ENCODE results near the gene IL37. TPM values are rescaled to one million over a fixed set of nuclear protein-coding genes. Genes with fewer than 3 reads are reported as not detected.

The IL37 gene
- total RNA-seq, 1 donor from 2014 or later, result 0.39 TPM

DNA sequence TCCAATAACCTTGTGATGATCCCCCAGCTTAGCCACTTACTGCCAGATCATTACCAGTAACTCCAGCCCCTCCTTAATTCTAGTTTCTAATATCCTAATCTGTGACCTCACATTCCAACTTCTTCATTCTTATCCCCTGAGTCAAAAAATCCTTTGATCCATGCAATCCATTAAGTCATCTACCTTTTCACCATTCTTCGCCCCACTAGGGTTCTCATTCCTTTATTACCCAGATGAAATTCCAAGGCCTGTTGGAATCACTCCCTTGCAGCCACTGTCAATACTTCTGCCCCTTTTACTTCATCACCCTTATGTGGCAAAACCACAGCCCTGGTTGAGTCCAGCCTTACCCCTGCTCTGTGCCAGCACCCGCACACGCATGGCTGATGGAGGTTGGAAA lies 46.5 kb downstream of the IL37 start:
- intact Hi-C loops (cut with micrococcal nuclease), result loop anchor here (5.0 kb wide), 1 partner anchor 355 kb away; no protein-coding TSS in a partner anchor

DNA sequence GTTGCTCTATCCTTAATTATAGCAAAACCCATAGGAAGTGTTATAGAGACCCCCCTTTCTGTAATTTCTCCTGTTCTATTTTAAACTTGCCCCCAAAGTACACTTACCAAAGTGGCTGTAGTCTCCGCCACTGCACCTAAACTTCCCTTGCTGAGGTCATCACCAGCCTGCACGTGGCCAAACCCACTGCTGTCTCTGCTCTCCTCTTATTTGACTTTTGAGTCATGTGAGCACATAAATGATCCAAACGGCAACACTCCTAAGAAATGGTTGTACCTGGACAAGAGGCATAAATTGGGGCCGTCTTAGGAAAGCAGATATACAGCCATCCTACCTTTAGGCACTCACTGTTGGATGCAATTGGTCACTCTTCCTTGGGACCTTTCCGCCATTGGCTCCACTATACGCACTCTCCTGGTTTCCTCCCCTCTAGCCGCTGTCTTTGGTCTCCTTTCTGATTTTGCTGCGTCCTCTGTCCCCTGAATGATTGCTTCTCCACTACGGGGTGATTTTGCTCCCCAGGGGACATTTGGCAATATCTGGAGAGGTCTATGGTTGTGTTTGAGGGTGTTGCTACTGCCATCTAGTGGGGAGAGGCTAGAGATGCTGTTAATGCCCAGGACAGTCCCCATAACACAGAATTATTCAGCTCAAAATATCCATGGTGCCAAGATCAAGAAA lies 47.6 kb downstream of the IL37 start:
- intact Hi-C loops (cut with micrococcal nuclease), result loop anchor here (1.0 to 5.0 kb wide), 4 partner anchors 18 to 356 kb away; no protein-coding TSS in a partner anchor

DNA sequence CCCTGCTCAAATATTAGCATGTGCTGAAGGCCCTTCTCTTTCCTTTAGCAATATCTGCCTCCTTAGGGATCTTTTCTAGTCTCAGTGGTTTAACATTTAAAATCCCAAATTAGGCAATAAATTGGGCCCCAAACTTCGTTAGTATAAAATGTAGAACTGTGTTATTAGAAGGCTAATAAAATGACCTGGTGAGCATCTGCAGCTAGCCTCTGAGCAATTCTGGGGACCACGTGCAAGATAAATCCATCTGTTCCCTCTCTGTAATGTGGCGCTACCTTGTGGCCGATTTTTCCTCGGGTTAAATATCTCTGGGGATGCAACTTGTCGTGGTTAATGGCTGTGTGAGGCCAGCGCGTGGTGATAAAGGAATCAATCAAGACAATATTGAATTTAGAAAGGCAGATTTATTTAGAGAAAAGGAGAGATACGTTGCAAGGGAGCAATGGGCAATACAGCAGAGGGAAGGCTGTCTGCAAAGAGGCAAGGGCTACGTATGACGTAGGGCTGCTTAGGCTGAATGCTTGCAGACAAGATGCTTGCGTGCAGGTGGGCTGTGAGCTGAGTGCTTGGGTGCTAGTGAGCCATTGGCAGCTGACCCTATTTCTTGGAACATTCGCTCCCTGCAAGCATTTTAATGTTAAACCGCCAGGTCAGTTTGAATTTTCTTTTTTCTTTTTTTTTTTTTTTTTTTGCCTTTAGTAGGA lies 48.3 kb downstream of the IL37 start:
- intact Hi-C loops (cut with micrococcal nuclease), result loop anchor here (1.0 to 5.0 kb wide), 3 partner anchors 18 to 357 kb away; no protein-coding TSS in a partner anchor

DNA sequence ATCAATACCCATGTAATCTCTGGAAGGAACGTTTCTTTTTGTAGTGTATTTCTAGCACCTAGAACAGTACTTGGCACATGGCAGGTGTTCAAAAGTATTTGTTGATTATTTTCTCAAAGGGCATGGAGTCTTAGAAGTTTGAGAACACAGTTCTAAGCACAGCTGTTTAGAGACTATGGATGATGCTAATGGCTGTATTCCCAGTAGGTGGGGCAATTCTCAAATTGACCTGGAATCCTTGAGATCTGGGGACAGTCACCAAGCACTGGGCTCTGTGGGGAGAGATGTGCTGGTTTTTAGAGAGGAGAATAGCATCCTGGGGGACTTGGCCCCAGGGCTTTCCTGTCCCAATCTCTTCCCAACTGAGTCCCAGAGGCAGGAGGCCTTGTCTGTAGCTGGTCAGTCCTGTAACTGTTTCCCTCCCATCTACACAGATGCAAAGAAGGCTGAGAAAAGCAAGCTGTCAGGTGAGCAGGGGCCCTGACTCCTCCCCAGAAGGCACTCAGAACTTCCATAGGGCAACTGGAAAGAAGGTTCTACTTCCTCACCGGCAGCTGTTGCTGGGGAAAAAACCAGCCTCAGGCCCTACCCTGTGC lies 49.4 kb downstream of the IL37 start:
- intact Hi-C loops (cut with micrococcal nuclease), result no loop called here

DNA sequence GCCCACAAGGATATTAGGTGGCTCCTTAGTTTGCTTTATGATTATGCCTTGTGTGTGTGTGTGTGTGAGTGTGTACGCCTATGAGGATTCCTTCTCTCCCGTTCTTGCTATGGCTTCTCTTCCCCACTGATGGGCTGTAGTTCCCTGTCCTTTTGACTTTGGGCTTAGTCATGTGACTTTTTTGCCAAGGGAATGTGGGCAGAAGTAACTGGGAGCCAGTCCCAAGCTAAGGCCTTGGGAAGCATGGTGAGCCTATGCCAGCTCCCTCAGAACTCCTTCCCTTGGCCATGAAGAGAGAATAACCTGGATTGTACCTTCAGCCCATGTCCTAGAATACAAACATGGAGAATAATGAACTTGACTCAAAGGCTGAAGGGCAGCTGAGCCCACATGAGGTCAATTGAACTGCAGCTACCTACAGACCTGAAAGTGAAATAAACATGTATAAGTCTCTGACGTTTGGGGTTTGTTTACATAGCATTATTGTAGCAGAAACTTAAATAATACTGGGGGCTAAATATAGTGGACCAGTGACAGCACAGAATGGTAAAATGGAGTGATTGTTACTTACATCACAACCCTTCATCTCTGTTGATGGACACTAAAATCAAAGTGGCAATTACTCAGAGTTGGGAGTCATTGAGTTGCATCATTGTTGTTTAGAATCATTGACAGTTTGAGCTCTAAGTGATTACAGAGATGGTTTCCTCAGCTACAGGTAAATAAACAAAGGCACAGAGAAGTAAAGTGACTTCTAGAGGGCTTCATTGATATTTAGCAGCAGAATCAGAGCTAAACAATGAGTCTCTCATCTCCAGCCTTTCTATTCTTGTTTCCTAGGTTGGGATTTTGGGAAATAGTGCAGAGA lies 51.6 kb downstream of the IL37 start:
- intact Hi-C loops (cut with micrococcal nuclease), result no loop called here

DNA sequence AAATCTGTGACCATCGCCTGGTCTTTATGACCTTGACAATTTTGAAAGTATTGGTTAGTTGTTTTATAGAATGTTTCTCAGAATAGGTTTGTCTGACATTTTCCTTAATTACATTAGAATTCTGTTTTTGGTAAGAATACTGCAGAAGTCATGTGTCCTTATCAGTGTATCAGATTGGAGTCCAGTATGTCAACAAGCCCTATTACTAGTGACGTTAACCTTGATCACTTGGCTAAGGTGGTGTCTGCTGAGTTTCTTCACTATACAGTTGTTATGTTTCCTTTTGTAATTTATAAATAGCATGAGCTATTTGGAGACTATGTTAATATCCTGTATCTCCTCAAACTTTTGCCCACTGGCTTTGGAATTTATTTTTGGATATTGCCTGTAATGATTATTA lies 56.1 kb downstream of the IL37 start:
- intact Hi-C loops (cut with micrococcal nuclease), result no loop called here

Other genes with a start within 250 kb of the IL37 start
- gene NT5DC4, start 190.1 kb upstream of the IL37 start, total RNA-seq, result 0.17 TPM in 1 of 2 replicates, not detected in the other
- gene CKAP2L, start 146.6 kb upstream of the IL37 start, total RNA-seq, result 33.2 and 38.4 TPM in 2 replicates
- gene IL1A, start 126.7 kb upstream of the IL37 start, total RNA-seq, result 1.7 and 2.0 TPM in 2 replicates
- gene IL1B, start 74.4 kb upstream of the IL37 start, total RNA-seq, result not detected in 2 replicates
- 0.29 TPM in 1 of 2 replicates, not detected in the other for gene IL36G, start 66.8 kb downstream of the IL37 start, total RNA-seq
- gene IL36A, start 94.3 kb downstream of the IL37 start, total RNA-seq, result 0.32 and 0.49 TPM in 2 replicates
- gene IL36B, start 141.7 kb downstream of the IL37 start, total RNA-seq, result not detected in 2 replicates
- gene IL36RN, start 148.0 kb downstream of the IL37 start, total RNA-seq, result not detected in 2 replicates
- gene IL1F10, start 156.8 kb downstream of the IL37 start, total RNA-seq, result not detected in 2 replicates
- 2.4 and 3.0 TPM in 2 replicates for gene IL1RN, start 216.4 kb downstream of the IL37 start, total RNA-seq